Brain microvascular endothelial cell (primary cell): ENCODE measurements around the gene ATP2A3.

ENCODE experiments used
- DNase-seq: peaks from one replicate; pipeline ENCODE4 v3.0.0-alpha.2; 2020
- H3K27ac ChIP-seq: fragments of 250-450 bp; sonication (Bioruptor Pico); 2 replicates; pipeline ENCODE4 v1.5.1; 2020; ENCODE audit warnings: mild to moderate bottlenecking, moderate library complexity
- H3K27me3 ChIP-seq: fragments of 250-450 bp; sonication (Bioruptor Pico); replicated peaks from 2 replicates; pipeline ENCODE4 v1.5.1; 2020; ENCODE audit warnings: mild to moderate bottlenecking
- H3K36me3 ChIP-seq: fragments of 250-450 bp; sonication (Bioruptor Pico); replicated peaks from 2 replicates; pipeline ENCODE4 v1.5.1; 2020; ENCODE audit warnings: mild to moderate bottlenecking
- H3K4me3 ChIP-seq: 2 replicates; pipeline ENCODE4 v1.5.1; 2011; ENCODE audit warnings: low read depth, mild to moderate bottlenecking, control low read depth, low read length, moderate library complexity
- CTCF ChIP-seq: IDR thresholded peaks from 2 replicates; pipeline ENCODE4 v1.5.1; 2011; ENCODE audit warnings: low read depth, mild to moderate bottlenecking, moderate library complexity, low read length, control low read depth, inconsistent platforms; ENCODE audit errors: missing control alignments
- in situ Hi-C: cut with HindIII; loops from 2 replicates; pipeline ENCODE4 v1.10.0; 2017; ENCODE audit warnings: low sequenced_read_pairs, low pct_ligation_motif_present

ATP2A3 gene

DNA sequence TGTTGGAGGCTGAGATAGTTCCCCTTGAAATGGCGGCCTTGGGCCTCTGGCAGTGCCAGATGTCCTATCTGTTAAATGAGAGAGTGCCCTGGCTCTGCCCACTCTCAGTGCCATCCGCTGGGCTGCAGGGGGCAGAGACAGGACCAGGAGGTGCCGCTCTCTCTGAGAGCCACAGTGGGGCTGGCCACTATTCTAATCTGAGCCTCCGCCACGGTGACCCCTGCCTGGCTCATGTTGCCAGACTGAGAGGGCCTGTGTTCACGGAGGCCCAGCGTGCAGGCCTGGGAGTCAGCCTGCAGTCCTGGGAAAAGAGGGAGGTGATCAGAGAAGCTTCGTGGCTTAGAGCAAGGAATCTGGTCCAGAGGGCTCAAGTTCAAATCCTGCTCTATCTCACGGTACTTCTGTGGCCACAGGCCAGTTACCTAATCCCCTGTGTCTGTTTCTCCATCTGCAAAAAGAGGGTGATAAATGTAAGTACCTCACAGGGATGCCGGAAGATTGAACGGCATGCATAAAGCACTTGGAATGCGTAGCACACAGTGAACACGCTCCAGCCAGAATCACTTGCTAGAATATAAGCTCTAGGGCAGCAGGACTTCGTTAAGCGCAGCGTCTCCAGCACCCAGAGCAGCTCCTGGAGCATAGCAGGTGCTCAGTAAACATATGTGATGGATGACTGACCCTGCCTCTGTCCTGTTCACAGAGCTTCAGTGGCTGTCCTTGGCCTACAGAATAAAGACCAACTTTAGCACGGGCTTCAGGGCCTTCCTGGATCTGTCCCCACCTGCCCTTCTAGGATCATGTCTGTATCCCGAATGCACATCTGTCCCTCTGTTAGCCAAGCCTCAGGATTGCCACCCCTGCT lies 6.3 kb downstream of the ATP2A3 start:
- no peak for TF ChIP-seq CTCF
- no peak for DNase-seq
- Histone ChIP-seq H3K36me3 (no peaks in the 10 kb centered on the region), H3K27ac (no peak overlapping the region), H3K4me3 (no peak overlapping the region), H3K27me3 (peaks cover 4% of the 10 kb centered on the region)
- in situ Hi-C loops: no loop called here

GRCh38 chr17:3956983-3957382 lies 7.3 kb downstream of the ATP2A3 start:
- no peak for TF ChIP-seq CTCF
- Histone ChIP-seq H3K4me3 (no peak overlapping the region), H3K27me3 (no peaks in the 10 kb centered on the region), H3K27ac (no peak overlapping the region), H3K36me3 (no peaks in the 10 kb centered on the region)
- in situ Hi-C loops: no loop called here
- DNase-seq: no peak

- H3K27me3 ChIP-seq: no peaks in the 10 kb centered on the region
- H3K4me3 ChIP-seq: no peak overlapping the region
- no peak overlapping the region for H3K27ac ChIP-seq
- no peaks in the 10 kb centered on the region for H3K36me3 ChIP-seq
- in situ Hi-C loops: no loop called here
- no peak for TF ChIP-seq CTCF
- DNase-seq: no peak
Observed at GRCh38 chr17:3956327-3956957, 7.8 kb downstream of the ATP2A3 start.

DNA sequence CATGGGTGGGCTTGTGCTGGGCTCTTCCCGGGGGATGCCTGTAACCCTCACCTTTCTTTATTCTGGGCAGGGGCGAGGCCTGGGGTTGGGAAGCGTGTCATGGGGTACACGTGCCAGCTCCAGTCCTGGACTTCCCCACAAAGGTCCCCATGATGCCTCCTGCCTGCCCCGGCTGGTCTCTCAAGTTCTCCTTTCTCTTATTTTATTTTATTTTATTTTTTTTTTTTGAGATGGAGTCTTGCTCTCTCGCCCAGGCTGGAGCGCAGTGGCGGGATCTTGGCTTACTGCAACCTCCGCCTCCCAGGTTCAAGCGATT lies 8.6 kb downstream of the ATP2A3 start:
- H3K4me3 ChIP-seq: no peak overlapping the region
- in situ Hi-C loops: no loop called here
- no peaks in the 10 kb centered on the region for H3K27me3 ChIP-seq
- no peak for DNase-seq
- H3K27ac ChIP-seq: no peak overlapping the region
- no peak for TF ChIP-seq CTCF
- H3K36me3 ChIP-seq: no peaks in the 10 kb centered on the region

DNA sequence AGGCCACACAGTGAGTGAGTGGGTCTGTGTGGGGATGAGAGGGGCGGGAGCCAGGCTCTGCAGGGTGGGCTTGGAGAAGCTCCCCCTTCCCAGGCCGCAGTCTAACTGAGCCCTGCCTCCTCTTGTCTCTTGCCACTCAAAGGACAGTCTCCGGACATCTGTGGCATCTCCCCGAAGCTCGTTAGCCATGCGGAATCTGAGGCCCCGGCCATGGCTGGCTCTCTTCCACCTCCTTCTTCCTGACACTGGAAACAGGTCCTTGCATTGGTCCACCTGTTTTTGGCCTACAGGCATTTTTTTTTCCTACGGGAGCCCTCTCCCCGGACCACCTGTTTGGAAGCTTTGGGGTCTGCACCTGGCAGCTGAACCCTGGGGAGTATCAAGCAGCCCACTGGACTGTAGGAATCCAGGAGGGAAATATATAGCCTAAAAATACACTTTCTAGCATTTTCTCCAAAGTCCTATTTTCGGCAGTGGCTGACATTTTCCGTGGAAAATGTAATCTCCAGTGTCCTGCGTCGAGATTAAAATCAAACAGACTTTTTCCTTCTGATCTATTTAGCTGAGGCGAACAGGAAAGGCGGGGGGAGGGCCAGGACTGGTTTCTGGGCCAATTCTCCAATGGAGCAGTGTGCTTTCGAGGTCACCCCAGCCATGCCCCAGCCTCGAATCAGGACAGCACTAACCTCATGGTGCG lies 9.1 kb downstream of the ATP2A3 start:
- TF ChIP-seq CTCF: no peak
- no peaks in the 10 kb centered on the region for H3K36me3 ChIP-seq
- DNase-seq: no peak
- in situ Hi-C loops: no loop called here
- H3K4me3 ChIP-seq: no peak overlapping the region
- H3K27me3 ChIP-seq: no peaks in the 10 kb centered on the region
- no peak overlapping the region for H3K27ac ChIP-seq
